ENCODE results near the gene NFYA. TPM values are rescaled to one million over a fixed set of nuclear protein-coding genes. Genes with fewer than 3 reads are reported as not detected.

The NFYA gene
- total RNA-seq, 2 experiments from 2014 or later = 23.5 to 47.9 TPM

DNA sequence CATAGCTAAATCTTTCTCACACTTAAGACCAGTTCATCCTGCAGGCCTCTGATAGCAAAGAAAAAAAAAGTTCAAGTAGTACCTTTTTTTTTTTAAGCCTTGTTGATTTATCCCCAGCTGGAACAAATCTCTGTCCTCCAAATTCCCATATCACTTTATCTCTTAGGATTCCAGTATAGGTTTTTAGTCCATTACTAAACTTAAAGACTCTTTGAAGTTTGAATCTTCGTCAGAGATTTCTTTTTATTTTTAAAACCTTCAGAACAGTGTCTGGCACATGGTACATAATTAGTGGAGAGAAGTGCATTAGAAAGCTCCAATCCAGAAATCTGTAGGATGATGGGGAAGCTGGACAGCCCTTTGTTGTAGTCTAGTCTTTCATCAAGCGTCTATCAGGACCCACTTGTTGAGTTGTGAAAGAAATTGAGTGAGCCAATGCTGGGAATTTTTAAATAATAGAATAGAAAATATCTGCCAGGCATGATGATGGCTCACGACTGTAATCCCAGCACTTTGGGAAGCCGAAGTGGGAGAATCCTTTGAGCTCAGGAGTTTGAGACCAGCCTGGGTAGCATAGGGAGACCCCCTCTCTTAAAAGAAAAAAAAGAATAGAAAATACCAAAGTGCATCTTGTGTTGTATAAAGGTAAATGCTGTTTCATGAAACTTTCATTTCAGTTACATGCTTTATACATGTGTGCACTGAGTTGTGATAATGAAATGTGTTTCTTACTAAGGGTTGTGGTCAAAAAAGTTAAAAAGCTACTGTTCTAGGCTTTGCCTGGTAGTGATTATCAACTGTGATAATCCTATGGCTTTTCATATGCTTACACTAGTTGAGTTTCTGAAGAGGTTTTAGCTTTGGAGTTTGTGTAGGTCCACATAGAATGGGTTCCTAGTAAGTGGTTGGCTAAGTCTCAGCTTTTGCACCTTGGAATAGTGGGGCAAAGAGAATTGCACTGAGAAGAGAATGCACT, 3.2 kb downstream of the NFYA start:
- POLR2A ChIA-PET = interaction anchor here (0.5 to 1.5 kb wide), 12 partner anchors 21 to 1518 kb away, joined by 3 to 5 read pairs (median 3); partner anchors contain the start of gene TREML2
- peaks cover 81% of the 10 kb centered on the region for H3K79me2 ChIP-seq (ENCODE audit: insufficient read depth, low read depth, low read length)
- peak overlapping the region; percentile 92 for H3K27ac ChIP-seq (ENCODE audit: low read depth, low read length, poor library complexity, severe bottlenecking)

DNA sequence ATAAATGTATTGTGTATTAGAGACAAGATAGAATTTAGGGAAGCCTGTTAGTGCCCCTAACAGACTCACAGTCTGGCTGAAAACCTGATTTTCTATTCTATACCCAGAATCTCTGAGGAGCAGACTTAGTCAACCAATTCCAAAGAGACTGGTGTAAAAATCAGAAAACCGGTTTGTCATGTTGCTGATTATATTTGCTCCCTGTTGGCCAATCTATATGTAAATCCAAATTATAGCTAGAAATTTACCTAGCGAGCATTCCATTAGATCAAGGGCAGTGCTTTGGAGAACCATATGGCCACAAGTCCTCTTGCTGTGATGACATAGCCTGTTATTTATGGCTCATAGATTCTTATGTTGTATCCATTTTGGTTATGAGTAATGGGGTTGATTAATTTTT, 4.8 kb downstream of the NFYA start:
- peaks cover 84% of the 10 kb centered on the region for H3K79me2 ChIP-seq (ENCODE audit: insufficient read depth, low read depth, low read length)
- peaks cover 88% of the 10 kb centered on the region for H3K36me3 ChIP-seq (ENCODE audit: insufficient read depth, low read length)
- no TSS peak for BruUV-seq (replicated peaks)
- no peak overlapping the region for H2AFZ ChIP-seq (ENCODE audit: low read length)
- TF ChIP-seq EZH2phosphoT487 (IDR thresholded peaks at IDR 0.05; ENCODE audit: borderline replicate concordance, low read depth, low read length) = no peak
- TF ChIP-seq, protein P1, sequence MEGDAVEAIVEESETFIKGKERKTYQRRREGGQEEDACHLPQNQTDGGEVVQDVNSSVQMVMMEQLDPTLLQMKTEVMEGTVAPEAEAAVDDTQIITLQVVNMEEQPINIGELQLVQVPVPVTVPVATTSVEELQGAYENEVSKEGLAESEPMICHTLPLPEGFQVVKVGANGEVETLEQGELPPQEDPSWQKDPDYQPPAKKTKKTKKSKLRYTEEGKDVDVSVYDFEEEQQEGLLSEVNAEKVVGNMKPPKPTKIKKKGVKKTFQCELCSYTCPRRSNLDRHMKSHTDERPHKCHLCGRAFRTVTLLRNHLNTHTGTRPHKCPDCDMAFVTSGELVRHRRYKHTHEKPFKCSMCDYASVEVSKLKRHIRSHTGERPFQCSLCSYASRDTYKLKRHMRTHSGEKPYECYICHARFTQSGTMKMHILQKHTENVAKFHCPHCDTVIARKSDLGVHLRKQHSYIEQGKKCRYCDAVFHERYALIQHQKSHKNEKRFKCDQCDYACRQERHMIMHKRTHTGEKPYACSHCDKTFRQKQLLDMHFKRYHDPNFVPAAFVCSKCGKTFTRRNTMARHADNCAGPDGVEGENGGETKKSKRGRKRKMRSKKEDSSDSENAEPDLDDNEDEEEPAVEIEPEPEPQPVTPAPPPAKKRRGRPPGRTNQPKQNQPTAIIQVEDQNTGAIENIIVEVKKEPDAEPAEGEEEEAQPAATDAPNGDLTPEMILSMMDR (conservative IDR thresholded peaks at IDR 0.05; ENCODE audit: low read length) = no peak
- H3K27ac ChIP-seq (ENCODE audit: low read depth, low read length, poor library complexity, severe bottlenecking) = no peak overlapping the region
- POLR2A ChIA-PET = no interaction called here
- H4K20me1 ChIP-seq (ENCODE audit: insufficient read depth, low read length) = peaks cover 27% of the 10 kb centered on the region; the same call in 1 of the 2 replicates
- intact Hi-C loops (cut with micrococcal nuclease; ENCODE audit: unreplicated experiment) = no loop called here
- no peak for DNase-seq (ENCODE audit: low spot score)
- H3K9me2 ChIP-seq (ENCODE audit: insufficient read depth, low read length) = no peaks in the 10 kb centered on the region
- CTCF ChIA-PET (ENCODE audit: unreplicated experiment) = no interaction called here
- H3K4me2 ChIP-seq (ENCODE audit: low read length) = peak overlapping the region; percentile 19; the same call in 1 of the 2 replicates
- H3K4me3 ChIP-seq (ENCODE audit: low read depth, low read length, poor library complexity, severe bottlenecking) = no peak overlapping the region
- H3K9me3 ChIP-seq (ENCODE audit: low read length) = no peaks in the 10 kb centered on the region
- H3K4me1 ChIP-seq (ENCODE audit: insufficient read depth, low read length, poor library complexity, severe bottlenecking) = peaks cover 66% of the 10 kb centered on the region

More for the DNA sequence above, 3.2 kb downstream of the NFYA start:
- H2AFZ ChIP-seq (ENCODE audit: low read length) = no peak overlapping the region
- CTCF ChIA-PET (ENCODE audit: unreplicated experiment) = interaction anchor here (0.5 to 0.8 kb wide), 3 partner anchors 10 to 661 kb away, joined by 3 to 6 read pairs (median 3); no protein-coding TSS in a partner anchor
- no peaks in the 10 kb centered on the region for H3K9me2 ChIP-seq (ENCODE audit: insufficient read depth, low read length)
- peaks cover 24% of the 10 kb centered on the region; the same call in 1 of the 2 replicates for H4K20me1 ChIP-seq (ENCODE audit: insufficient read depth, low read length)
- intact Hi-C loops (cut with micrococcal nuclease; ENCODE audit: unreplicated experiment) = no loop called here
- peaks cover 72% of the 10 kb centered on the region for H3K36me3 ChIP-seq (ENCODE audit: insufficient read depth, low read length)
- TF ChIP-seq EZH2phosphoT487 (IDR thresholded peaks at IDR 0.05; ENCODE audit: borderline replicate concordance, low read depth, low read length) = no peak
- TF ChIP-seq, protein P1 (conservative IDR thresholded peaks at IDR 0.05; ENCODE audit: low read length) = no peak
- peaks cover 68% of the 10 kb centered on the region for H3K4me1 ChIP-seq (ENCODE audit: insufficient read depth, low read length, poor library complexity, severe bottlenecking)
- BruUV-seq (replicated peaks) = no TSS peak
- no peaks in the 10 kb centered on the region for H3K9me3 ChIP-seq (ENCODE audit: low read length)
- H3K4me3 ChIP-seq (ENCODE audit: low read depth, low read length, poor library complexity, severe bottlenecking) = peak overlapping the region; percentile 97
- DNase-seq (ENCODE audit: low spot score) = no peak
- H3K4me2 ChIP-seq (ENCODE audit: low read length) = peak overlapping the region; percentile 97

All from OCI-LY7 (cell line).